Stomach (tissue), 9 donors: ENCODE results near the gene CPT2. TPM values are rescaled to one million over a fixed set of nuclear protein-coding genes. Genes with fewer than 3 reads are reported as not detected.
"Not testable (repeated sequence)": the region's sequence is repeated elsewhere in the genome, so short reads cannot be mapped to it uniquely, and the experiment has no call there.

Experiments
- DNase-seq, 2 donors: peaks; one replicate each; pipeline versions ENCODE4 v3.0.0 to v3.0.0-alpha.2; 2013 to 2019
- H3K27ac ChIP-seq, 5 donors: fragments of 200-600 bp in 4 of 5; sonication (generic) in 4 of 5; one replicate each; pipeline ENCODE4 v1.5.1; 2013 to 2019; ENCODE audit warnings: mild to moderate bottlenecking in 1 of 5, moderate library complexity in 1 of 5
- H3K27me3 ChIP-seq, 3 donors: fragments of 200-600 bp; sonication (generic); one replicate each; pipeline ENCODE4 v1.5.1; 2017 to 2019; ENCODE audit warnings: mixed run types in 1 of 3
- H3K36me3 ChIP-seq, 4 donors: fragments of 200-600 bp; sonication (generic); 1 replicate in 3 of 4; 2 replicates in 1 of 4; pipeline ENCODE4 v1.5.1; 2016 to 2019
- H3K4me1 ChIP-seq, 4 donors: fragments of 200-600 bp; sonication (generic); one replicate each; pipeline ENCODE4 v1.5.1; 2016 to 2019
- H3K4me3 ChIP-seq, 4 donors: fragments of 200-600 bp; sonication (generic) in 3 of 4; one replicate each; pipeline ENCODE4 v1.5.1; 2016 to 2019; ENCODE audit warnings: mild to moderate bottlenecking in 1 of 4
- H3K9me3 ChIP-seq, 4 donors: fragments of 200-600 bp; sonication (generic); one replicate each; pipeline ENCODE4 v1.5.1; 2016 to 2019
- CTCF ChIP-seq, 7 experiments: fragments of 450-650 bp in 4 of 7; fragments of 200-600 bp in 3 of 7; sonication (generic) in 3 of 7; IDR thresholded peaks; one replicate each; pipeline ENCODE4 v1.5.1; 2016 to 2019; ENCODE audit warnings: antibody characterized with exemption in 7 of 7, control low read depth in 2 of 7, mild to moderate bottlenecking in 1 of 7
- EP300 ChIP-seq: sonication (generic); formaldehyde crosslinking; IDR thresholded peaks from one replicate; pipeline ENCODE4 v1.6.1; 2017; ENCODE audit warnings: antibody characterized with exemption
- POLR2A ChIP-seq, 4 donors: fragments of 450-650 bp; IDR thresholded peaks; one replicate each; pipeline ENCODE4 v1.6.1; 2016; ENCODE audit warnings: antibody characterized with exemption in 4 of 4, control low read depth in 2 of 4, mild to moderate bottlenecking in 1 of 4, moderate library complexity in 1 of 4
- POLR2AphosphoS5 ChIP-seq, 3 donors: sonication (generic); formaldehyde crosslinking; IDR thresholded peaks; one replicate each; pipeline ENCODE4 v1.6.1; 2016; ENCODE audit warnings: antibody characterized with exemption in 3 of 3
- WGBS, 5 donors: extraction: QIAGEN DNeasy Blood & Tissue Kit in 3 of 5; methylation state at CpG; one replicate each; pipeline versions ENCODE4 v1.1.5 to v1.1.7; 2013 to 2018; 5-methylcytosine and 5-hydroxymethylcytosine counted together
- intact Hi-C: fragments of 100-400 bp; cut with DNase I; formaldehyde crosslinking; loops from one replicate; pipeline ENCODE4 v1.15.1; 2023; ENCODE audit warnings: low total_unique reads
- polyA plus RNA-seq, 3 donors: library from polyadenylated mRNA; stranded (reverse); fragments of 200-250 nt; gene quantifications; one replicate each; pipeline ENCODE4 v1.2.3, GENCODE V29; 2013
- total RNA-seq, 5 donors: library from RNA; depleted of rRNA; stranded (reverse); fragments of >200 nt; gene quantifications; one replicate each; pipeline versions ENCODE4 v1.1.0 to v1.2.3, GENCODE V29; 2014 to 2016
- donor health status: healthy with polysubstance abuse.
- donor health status: Bipolar disorder and iron deficiency.
- donor health status: healthy.

The CPT2 gene
- total and polyA plus RNA-seq, 8 donors = 2.3 to 221 (median 19.4) TPM

GRCh38 chr1:53198241-53198651 is 1.6 kb downstream of the CPT2 start:
- DNase-seq = peak in 1 of 2 donors; percentile 54
- peak overlapping the region in 4 of 5 donors; percentile 96 to 99 (median 99) for H3K27ac ChIP-seq
- peak overlapping the region in 3 of 4 donors; percentile 57 to 88 (median 75) for H3K4me3 ChIP-seq

GRCh38 chr1:53203466-53203865 is 6.8 kb downstream of the CPT2 start:
- Histone ChIP-seq H3K4me1 (peaks cover 5 to 18% (median 13%) of the 10 kb centered on the region in 4 donors), H3K27ac (no peak overlapping the region), H3K9me3 (peaks cover 5 to 23% (median 17%) of the 10 kb centered on the region in 4 donors), H3K27me3 (no peaks in the 10 kb centered on the region), H3K36me3 (peaks cover 44 to 81% (median 80%) of the 10 kb centered on the region in 4 donors), H3K4me3 (no peak overlapping the region)
- DNase-seq = no peak
- 93 to 98% (median 95%) methylated on average over 3 of the region's 3 CpGs for WGBS, 5 donors
- intact Hi-C loops = no loop called here
- no peak for TF ChIP-seq POLR2AphosphoS5 (IDR thresholded peaks at IDR 0.05)
- no peak for TF ChIP-seq CTCF (IDR thresholded peaks at IDR 0.05)
- TF ChIP-seq EP300 = no peak

More at GRCh38 chr1:53198241-53198651, 1.6 kb downstream of the CPT2 start:
- H3K27me3 ChIP-seq = no peaks in the 10 kb centered on the region
- H3K4me1 ChIP-seq = peaks cover 15 to 45% (median 34%) of the 10 kb centered on the region in 4 donors
- TF ChIP-seq CTCF (IDR thresholded peaks at IDR 0.05) = no peak
- no peak for TF ChIP-seq EP300
- TF ChIP-seq POLR2A (IDR thresholded peaks at IDR 0.05) = no peak
- TF ChIP-seq POLR2AphosphoS5 (IDR thresholded peaks at IDR 0.05) = peak in 1 of 3 donors; percentile 53
- H3K9me3 ChIP-seq = no peaks in the 10 kb centered on the region
- intact Hi-C loops = no loop called here
- 26 to 44% (median 38%) methylated on average over 4 of the region's 4 CpGs for WGBS, 5 donors
- H3K36me3 ChIP-seq = peaks cover 19 to 29% (median 28%) of the 10 kb centered on the region in 4 donors

- H3K4me3 ChIP-seq, intact Hi-C loops, H3K27me3 ChIP-seq: not testable (repeated sequence)
These were observed 8.9 kb downstream of the CPT2 start for GRCh38 chr1:53205496-53205895.

GRCh38 chr1:53206083-53206685 is 9.6 kb downstream of the CPT2 start:
- not testable (repeated sequence) for H3K4me3 ChIP-seq, H3K4me1 ChIP-seq
- peaks cover 62 to 100% (median 100%) of the 10 kb centered on the region in 4 donors for H3K36me3 ChIP-seq

More at GRCh38 chr1:53205496-53205895, 8.9 kb downstream of the CPT2 start:
- 96 to 100% (median 100%) methylated on average over 1 of the region's 1 CpG for WGBS, 5 donors
- H3K27ac ChIP-seq, DNase-seq, H3K4me1 ChIP-seq: not testable (repeated sequence)
- H3K36me3 ChIP-seq = peaks cover 61 to 100% (median 100%) of the 10 kb centered on the region in 4 donors
- H3K9me3 ChIP-seq = peaks cover 5 to 23% (median 17%) of the 10 kb centered on the region in 4 donors

GRCh38 chr1:53206735-53207379 is 10.2 kb downstream of the CPT2 start:
- DNase-seq = no peak
- peaks cover 5 to 23% (median 17%) of the 10 kb centered on the region in 4 donors for H3K9me3 ChIP-seq
- no peak overlapping the region for H3K27ac ChIP-seq
- H3K36me3 ChIP-seq = peaks cover 69 to 100% (median 100%) of the 10 kb centered on the region in 4 donors
- H3K27me3 ChIP-seq = no peaks in the 10 kb centered on the region
- no peaks in the 10 kb centered on the region for H3K4me1 ChIP-seq
- intact Hi-C loops = no loop called here
- WGBS, 5 donors = 50 to 100% (median 97%) methylated on average over 1 of the region's 1 CpG
- no peak for TF ChIP-seq CTCF (IDR thresholded peaks at IDR 0.05)
- TF ChIP-seq POLR2AphosphoS5 (IDR thresholded peaks at IDR 0.05) = no peak
- TF ChIP-seq POLR2A (IDR thresholded peaks at IDR 0.05) = no peak
- TF ChIP-seq EP300 = no peak
- no peak overlapping the region for H3K4me3 ChIP-seq

More at GRCh38 chr1:53206083-53206685, 9.6 kb downstream of the CPT2 start:
- intact Hi-C loops, DNase-seq, H3K27ac ChIP-seq, H3K27me3 ChIP-seq: not testable (repeated sequence)
- peaks cover 5 to 23% (median 17%) of the 10 kb centered on the region in 4 donors for H3K9me3 ChIP-seq
- WGBS, 5 donors = 97 to 100% (median 98%) methylated on average over 3 of the region's 3 CpGs
